Hematopoietic multipotent progenitor cell treated with erythropoietin and hydrocortisone succinate and interleukin-3 and kit ligand, for 15 days (in vitro differentiated cells): ENCODE data around the gene FUBP3.
A peak's percentile ranks its signal among the peaks of the same experiment; 100 is the strongest.

Experiments
- DNase-seq: peaks from one replicate; pipeline ENCODE4 v3.0.0-alpha.2; 2015; ENCODE audit warnings: low spot score

Gene FUBP3

GRCh38 chr9:130662099-130662969, 83.0 kb downstream of the FUBP3 start:
- no peak for DNase-seq

- DNase-seq, result no peak
These were observed 83.5 kb downstream of the FUBP3 start for GRCh38 chr9:130662970-130663257.

GRCh38 chr9:130663258-130663976, 84.0 kb downstream of the FUBP3 start:
- no peak for DNase-seq

GRCh38 chr9:130663977-130664250, 84.5 kb downstream of the FUBP3 start:
- no peak for DNase-seq

GRCh38 chr9:130664251-130665028, 85.1 kb downstream of the FUBP3 start, which contains the start of gene PRDM12:
PRDM12 (plus strand) TSS chr9:130664594; CDS start chr9:130664654, 60 bp downstream.
- DNase-seq, result no peak

GRCh38 chr9:130665029-130665430, 85.7 kb downstream of the FUBP3 start:
- no peak for DNase-seq

- no peak for DNase-seq
These were observed 86.3 kb downstream of the FUBP3 start for GRCh38 chr9:130665431-130666392.

GRCh38 chr9:130666393-130667119, 87.2 kb downstream of the FUBP3 start:
- no peak for DNase-seq

GRCh38 chr9:130667120-130667435, 87.7 kb downstream of the FUBP3 start:
- DNase-seq, result no peak

- DNase-seq, result no peak
These were observed 88.8 kb downstream of the FUBP3 start for GRCh38 chr9:130668196-130668595.

GRCh38 chr9:130668659-130669058, 89.3 kb downstream of the FUBP3 start:
- DNase-seq, result no peak

- no peak for DNase-seq
These were observed 90.6 kb downstream of the FUBP3 start for GRCh38 chr9:130669965-130670364.

- no peak for DNase-seq
These were observed 91.3 kb downstream of the FUBP3 start for GRCh38 chr9:130670644-130671043.

- no peak for DNase-seq
These were observed 93.1 kb downstream of the FUBP3 start for GRCh38 chr9:130672466-130672865.

GRCh38 chr9:130672933-130673615, 93.7 kb downstream of the FUBP3 start:
- no peak for DNase-seq

- DNase-seq, result no peak
These were observed 96.0 kb downstream of the FUBP3 start for GRCh38 chr9:130675396-130675795.

GRCh38 chr9:130677252-130677651, 97.9 kb downstream of the FUBP3 start:
- DNase-seq, result no peak

GRCh38 chr9:130680836-130681768, 101.7 kb downstream of the FUBP3 start:
- peak; percentile 31 for DNase-seq

GRCh38 chr9:130681769-130682420, 102.5 kb downstream of the FUBP3 start:
- no peak for DNase-seq
